Glomerular visceral epithelial cell (primary cell): ENCODE results near the gene ACVR1B.

Experiments used
- DNase-seq: peaks from one replicate; pipeline ENCODE4 v3.0.0-alpha.2; 2016; ENCODE audit errors: extremely low spot score

The ACVR1B gene

DNA sequence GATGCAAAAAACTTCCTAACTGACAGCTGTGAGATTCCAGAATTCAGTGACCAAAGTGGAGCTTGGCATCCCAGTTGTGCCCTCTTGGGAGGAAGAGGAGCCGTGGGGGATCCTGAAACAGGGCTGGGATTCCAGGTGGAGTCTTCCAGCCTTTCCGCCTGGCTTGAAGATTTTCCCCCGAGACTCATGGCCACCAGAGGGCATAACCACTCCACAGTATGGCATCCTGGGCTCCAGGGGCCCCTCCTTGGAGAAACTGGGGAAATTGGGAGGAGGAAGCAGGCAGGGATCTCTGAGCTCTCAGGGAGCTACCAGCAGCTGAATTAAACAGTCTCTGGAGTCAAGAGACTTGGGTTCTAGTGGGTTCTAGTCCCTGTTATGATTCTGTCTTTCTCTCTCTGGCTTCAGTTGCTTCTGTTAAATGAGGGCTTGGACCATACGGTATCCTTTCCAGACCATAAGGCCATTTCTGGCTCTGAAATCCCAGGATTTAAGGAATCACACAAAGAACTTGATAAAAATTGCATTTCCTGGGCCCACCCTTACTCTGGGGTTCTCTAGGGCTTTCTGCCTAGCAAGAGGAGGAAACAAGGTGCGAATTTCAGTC, 52.6 kb downstream of the ACVR1B start:
- peak; percentile 71 for DNase-seq

DNA sequence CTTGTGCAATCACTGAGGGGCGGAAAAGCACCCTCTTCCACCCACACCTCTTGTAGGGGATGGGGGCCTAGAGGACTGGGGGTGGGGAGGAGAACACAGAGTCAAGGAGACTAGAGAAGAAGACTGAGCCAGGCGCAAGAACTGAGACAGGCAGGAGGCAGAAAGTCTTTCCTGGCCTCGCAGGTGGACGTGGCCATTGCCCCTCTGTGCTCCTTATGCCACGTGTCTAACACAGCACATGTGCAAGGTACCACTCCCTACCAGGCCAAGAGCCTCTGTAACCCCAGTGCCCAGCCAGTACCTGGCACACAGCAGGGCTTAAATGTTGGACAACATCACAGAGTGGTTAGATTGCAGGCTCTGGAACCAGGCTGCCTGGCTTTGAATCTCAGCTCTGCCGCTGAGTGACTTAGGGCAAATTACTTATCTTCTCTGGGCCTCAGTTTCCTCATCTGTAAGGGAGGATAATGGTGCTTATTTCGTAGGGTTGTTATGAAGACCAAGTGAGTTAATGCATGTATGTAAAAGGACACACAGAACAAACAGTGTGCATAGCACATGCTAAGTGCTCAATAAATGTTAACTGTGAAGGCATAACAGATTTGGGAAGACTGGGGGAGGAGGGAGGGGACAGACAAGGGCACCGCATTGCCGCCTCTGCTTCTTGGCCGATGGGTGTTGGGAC, 53.9 kb downstream of the ACVR1B start:
- no peak for DNase-seq

DNA sequence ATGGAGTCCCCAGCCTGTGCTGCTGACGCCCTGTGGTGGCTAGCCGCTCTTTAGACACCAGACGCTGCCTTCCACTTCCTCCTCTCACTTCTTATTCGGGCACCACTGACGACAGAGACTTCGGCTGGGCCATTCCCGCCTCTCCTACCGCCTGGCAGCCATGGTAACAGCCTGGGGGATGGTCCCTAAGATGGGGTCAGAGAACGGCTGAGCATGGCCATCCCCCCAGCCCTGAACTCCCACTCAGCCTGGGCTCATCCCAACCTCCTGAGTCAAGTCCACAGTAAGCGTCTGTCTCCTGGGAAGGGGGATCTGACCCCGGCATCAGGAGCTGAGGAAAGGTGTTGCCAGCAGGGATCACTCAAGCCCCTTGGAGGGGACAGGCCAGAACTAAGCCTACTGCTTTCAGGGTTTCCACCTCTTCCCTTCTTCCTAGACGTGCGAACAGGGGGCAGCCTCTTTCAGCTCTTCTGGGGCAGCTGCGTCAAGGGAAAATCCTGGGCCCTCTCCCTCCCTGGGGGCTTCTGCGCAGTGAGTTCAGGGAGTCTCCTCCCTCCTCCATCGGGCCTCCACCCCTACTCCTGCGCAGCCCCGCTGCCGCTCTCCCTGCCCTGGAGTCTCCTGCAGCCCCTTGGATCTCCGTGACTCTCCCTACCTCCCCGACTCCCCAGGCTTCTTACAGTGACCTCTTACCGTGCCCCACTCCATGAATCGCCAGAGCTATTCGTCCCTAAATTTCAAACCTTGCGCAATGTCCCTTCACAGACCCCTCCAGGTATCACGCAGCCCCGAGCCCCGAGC, 54.6 kb downstream of the ACVR1B start:
- DNase-seq, result no peak

DNA sequence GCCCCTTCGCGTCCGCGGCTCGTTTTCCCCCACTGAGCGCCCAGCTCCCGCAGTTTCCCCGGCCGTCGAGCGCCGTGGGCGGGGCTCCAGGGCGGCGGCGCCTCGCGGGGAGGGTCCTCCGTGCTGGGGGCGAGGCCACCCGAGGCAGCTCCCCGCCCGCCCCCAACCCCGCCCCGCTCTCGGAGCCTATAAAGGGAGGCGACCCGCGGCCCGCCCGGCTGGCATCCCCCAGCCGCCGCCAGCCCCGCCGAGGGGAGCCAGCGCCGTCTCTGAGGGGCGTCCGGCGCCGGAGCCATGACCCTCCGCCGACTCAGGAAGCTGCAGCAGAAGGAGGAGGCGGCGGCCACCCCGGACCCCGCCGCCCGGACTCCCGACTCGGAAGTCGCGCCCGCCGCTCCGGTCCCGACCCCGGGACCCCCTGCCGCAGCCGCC, 55.2 kb downstream of the ACVR1B start, which contains the start of gene TAMALIN:
Gene TAMALIN (plus strand): TSS at position 221 of the 432 bp plus-strand sequence. CDS start 74 bp downstream, at position 295.
- peak; percentile 49 for DNase-seq

DNA sequence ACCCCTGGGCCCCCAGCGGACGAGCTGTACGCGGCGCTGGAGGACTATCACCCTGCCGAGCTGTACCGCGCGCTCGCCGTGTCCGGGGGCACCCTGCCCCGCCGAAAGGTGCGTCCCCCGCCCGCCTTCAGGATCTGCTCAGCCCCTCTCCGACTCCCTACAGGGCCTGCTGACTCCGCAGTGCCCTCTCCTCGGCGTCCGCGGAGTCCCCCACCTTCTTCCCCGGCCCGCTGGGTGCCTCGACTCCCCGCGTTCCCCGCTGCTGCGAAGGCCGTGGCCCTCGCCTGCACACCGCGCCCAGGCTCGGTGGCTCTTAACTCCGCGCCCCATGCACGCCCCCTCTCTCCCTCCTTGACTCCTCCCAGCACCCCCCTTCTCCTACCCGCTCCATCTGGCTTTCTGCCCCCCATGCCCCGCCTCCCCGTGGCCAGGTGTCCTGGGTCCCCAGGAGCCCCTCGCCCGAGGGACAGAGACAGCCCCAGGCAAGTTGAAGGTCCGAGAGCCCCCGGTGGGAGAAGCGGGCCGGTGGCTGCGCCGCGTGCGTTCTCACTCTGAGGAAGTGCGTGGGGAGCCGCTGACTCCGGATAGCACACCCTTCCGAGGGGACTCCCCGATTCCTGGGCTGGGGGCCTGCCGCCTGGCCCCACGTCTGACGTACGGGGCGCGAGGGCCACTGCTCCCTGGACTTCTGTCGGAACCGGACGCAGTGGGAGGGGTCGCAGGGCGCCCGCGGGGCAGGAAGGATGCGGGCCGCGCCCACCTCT, 55.8 kb downstream of the ACVR1B start:
- DNase-seq, result no peak

DNA sequence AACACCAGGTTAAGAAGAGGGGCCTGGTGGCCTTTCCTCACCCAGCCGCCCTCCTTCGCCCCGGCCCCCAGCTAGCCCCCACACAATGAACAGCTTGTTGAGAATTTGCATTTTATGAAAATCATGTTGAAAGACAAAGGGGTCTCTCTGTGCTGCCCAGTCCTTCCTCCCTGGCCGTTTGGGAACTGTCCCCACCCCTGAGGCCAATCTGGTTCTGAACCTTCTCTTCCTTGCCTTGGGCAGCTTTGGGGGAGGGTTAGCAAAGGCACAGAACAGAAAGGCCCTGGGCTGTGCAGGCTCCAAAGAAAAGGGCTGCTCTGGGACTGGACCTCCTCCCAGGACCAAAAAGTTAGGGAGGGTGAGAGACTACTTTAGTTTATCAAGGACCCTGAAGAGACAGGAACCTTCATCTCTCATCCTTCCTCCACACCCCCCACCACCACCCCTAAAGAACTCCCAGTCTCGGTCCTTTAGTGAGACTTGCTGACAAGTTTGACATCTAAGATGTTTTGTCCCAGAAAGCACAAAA, 56.5 kb downstream of the ACVR1B start:
- no peak for DNase-seq

DNA sequence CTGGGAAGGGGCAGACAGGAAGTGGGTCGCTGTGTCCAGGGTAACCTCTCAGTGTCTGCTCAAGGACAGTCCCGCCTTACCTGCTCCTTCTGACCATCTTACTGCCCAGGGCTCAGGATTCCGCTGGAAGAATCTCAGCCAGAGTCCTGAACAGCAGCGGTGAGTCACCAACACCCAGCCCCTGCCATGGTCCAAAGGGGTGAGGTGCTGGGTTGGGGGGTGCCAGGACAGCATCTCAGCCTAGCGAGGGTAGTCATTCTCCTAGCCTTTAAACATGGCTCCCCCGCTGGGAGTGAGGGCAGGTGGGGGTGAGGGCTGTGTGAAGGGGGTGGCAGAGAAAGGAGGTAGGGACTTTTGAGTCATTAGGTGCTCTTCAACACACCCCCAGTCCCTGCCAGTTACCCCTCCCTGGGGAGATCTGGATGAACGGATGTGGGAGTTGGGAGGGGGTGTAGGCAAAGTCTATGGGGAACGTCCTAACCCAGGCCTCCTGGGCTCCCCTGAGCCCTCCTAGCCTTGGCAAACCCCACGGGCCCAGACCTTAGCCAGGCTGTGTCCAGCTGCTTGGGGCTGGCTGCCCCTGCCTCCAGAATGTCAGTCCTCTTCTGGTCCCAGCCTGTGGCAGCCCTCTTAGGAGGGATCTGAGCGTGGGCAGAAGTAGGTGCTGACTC, 57.7 kb downstream of the ACVR1B start:
- no peak for DNase-seq

DNA sequence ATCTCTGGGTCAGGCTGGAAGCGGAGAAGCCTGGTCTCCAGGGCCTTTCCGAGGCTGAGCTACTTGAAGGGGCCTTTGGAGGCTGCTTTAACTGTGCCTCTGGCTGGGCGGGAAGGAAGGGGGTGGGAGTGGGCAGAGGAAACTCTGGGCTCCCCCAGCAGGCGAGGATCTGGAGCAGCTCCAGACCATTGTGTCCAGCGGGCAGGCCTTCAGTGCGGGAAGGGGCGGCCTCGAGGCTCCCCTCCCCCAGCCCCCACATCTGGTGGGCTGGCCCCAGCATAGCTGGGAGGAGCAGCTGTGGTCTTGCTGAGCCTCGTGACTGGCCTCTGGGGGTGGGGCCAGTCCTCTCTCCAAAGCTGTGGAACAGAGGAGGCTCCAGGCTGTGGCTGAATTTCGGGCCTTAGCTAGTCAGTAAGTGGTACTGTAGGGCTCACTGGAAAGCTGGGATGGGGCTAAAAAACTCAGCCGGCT, 58.7 kb downstream of the ACVR1B start:
- DNase-seq, result peak; percentile 18

DNA sequence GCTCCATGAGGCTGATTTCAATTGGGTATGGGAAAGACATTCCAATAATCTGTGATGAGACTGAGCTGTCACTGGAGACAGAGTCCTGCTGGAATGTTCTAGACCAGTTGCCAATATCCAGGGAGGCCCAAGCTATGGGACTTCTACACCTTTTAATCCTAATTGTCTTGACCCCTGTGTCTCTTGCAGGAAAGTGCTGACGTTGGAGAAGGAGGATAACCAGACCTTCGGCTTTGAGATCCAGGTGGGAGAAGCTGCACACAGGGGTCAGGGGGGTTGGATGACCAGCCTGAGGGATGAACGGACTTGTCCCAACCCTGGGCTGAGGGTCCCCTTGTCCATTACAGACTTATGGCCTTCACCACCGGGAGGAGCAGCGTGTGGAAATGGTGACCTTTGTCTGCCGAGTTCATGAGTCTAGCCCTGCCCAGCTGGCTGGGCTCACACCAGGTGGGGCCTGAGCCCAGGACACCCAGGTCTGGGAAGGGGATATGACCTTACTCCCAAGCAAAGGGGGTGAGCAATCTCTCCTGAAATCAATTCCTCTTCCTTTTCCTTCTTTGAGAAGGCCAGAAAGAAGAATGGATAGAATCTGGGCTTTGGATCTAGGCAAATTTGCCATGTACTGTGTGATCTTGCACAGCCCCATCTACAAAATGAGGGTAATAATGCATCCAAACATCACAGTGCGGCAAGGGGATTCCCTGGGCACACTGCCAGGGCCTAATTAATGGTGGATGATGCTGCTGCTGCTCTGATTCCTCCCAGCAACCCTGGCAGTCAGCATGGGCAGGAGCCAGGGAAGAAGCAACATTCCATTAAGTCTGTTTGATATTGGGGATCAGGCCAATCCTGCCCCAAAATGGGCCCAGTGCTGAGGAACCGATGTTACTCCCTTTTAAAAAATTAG, 59.4 kb downstream of the ACVR1B start:
- no peak for DNase-seq

DNA sequence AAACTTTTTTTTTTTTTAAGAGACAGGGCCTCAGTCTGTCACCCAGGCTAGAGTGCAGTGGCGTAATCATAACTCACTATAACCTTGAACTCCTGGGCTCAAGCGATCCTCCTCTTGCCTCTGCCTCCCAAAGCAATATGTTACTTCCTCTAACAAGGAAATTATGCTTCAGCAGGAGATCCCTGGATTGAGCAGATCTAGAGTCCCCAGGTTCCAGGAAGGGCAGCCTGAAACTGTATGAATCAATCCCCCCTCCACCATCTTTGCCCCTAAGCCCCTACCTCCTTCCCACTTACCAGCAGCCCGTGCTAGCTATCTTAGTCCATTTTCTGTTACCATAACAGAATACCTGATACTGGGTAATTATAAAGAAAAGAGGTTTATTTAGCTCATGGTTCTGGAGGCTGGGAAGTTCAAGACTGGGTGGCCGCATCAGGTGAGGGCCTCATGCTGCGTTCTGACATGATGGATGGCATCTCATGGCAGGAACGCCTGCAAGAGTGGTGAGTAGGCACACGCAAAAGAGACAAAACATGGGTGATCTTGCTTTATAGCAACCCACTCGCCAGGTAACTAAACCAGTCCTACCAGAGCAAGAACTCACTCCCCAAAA, 60.2 kb downstream of the ACVR1B start:
- DNase-seq, result no peak

DNA sequence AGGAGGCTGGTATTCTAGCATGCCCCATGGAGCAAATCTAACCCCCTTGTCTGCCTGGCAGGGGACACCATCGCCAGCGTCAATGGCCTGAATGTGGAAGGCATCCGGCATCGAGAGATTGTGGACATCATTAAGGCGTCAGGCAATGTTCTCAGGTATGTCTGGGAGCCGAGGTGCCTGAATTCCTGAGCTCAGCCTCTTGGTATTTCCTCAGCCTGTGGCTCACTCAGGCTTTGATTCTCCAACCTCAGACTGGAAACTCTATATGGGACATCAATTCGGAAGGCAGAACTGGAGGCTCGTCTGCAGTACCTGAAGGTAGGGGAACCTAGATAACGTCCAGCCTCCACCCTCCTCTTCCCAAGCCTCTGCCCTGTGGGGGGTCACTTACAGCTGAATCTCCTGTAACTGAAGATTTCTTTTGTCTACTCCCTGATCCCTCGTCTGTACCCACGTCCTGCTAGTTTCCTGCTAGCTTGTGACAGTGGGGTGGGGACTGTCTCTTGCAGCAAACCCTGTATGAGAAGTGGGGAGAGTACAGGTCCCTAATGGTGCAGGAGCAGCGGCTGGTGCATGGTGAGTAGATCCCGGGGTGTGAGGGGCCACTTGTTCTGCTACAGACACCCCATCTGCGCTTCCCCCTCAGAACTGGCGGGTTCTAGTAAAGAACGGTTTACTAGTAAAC, 62.3 kb downstream of the ACVR1B start:
- no peak for DNase-seq

DNA sequence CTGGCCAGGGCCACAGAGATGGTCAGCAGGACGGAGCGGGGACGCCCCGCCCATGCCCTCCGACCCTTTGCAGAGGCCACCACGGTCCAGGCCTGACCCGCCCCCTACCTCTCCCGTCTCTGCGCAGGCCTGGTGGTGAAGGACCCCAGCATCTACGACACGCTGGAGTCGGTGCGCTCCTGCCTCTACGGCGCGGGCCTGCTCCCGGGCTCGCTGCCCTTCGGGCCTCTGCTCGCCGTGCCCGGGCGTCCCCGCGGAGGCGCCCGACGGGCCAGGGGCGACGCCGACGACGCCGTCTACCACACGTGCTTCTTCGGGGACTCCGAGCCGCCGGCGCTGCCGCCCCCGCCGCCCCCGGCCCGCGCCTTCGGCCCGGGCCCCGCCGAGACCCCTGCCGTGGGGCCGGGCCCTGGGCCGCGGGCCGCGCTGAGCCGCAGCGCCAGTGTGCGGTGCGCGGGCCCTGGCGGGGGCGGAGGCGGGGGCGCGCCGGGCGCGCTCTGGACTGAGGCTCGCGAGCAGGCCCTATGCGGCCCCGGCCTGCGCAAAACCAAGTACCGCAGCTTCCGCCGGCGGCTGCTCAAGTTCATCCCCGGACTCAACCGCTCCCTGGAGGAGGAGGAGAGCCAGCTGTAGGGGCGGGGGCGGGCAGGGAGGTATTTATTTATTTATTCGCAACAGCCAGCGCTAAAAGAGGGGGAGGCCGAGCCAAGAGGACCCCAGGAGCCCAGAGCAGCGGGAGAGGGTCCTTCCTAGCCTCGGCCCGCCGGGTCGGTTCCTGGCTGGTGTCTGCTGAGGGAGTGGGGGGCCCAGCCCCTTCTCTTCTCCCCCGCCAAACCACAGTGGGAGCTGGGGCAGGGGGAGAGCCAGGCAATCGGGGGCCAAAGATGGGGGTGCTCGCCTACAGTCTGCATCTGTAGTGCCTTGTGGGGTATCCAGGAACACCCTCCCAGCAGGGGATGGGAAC, 63.4 kb downstream of the ACVR1B start:
- no peak for DNase-seq

DNA sequence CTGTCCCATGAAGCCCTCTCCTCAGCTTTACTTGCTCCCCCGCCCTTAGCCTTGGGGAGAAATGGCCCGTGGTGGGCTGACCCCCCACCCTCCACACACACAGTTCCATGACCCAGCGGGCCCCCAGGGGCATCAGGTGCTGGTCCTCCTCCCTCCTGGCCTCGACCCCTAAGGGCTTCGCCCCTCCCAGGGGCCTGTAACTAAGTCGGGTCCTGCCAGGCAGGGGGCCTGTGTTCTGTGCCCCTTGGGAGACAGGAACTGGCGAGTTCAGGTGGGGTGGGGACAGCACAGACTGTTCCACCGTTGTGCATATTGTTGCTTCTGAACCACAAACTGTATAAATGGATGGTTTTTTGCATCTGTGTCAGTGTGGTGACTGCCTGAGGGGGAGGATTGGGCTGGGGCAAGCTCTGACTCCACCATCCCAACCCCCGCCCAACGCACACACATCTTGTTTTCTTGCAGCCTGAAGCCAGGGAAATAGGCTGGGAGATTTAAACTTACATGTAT, 64.1 kb downstream of the ACVR1B start:
- DNase-seq, result no peak

DNA sequence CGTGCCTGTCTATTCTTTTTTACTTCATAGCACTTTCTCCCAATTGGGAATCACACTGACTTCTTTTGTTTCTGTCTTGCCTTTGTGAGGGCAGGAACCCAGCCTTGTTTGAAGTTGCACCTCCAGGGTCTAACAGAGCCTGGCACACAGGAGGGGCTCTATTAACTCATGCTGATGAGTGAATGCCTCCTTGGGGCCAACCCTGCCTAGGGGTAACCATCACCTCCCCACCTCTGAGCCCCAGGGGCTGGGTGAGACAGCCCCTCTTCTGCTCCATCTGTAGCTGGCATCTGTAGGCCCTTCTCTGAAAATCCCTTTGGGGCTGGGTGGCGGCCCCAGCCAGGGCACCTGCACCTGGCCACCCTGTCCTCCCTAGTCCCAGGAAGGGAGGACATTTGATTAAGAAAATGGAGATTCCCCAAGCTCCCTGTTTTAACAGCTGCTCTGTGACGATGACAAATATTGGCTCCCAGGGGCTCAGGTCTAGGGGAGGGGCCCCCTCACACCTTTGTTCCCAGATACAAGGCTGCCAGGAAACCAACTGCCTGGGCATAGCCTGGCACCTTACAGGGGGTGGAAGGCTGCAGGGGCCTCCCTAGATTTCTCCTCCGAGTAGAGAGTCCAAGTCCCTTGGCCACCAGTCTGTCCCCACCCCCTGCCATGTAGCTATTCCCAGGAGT, 67.1 kb downstream of the ACVR1B start:
- no peak for DNase-seq

DNA sequence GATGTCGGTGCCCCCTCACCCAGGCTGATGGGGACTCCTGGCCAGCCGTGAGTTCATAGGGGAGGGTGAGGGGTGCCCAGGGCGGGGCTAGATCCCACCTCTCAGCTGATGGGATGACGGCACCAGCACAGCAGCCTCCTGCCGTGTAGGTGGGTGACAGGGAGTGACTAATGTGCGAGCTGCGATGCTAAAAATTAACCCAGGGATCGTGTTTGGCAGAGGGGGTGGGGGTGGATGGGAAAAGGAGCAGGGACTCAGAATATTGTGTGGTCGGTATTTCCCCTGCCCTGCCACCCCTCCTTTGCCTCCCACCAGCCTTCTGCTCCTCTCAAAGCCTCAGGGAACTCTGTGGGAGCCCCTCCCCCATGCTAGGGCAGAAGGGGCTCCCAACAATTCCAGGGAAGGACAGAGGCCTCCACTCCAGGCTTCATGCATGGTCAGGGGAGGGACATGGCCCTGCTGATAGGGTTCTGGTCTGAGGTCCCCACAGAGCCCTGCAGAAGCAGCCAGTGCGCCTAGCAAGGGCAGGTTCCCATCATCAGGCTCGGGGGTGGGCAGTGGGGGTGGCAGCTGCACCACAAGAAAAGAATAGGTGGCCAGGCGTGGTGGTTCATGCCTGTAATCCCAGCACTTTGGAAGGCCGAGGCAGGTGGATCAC, 67.7 kb downstream of the ACVR1B start:
- DNase-seq, result peak; percentile 61
